NCI-H2227 (cell line): ENCODE results near the gene TMEM116.
"Not testable (repeated sequence)": the region's sequence is repeated elsewhere in the genome, so short reads cannot be mapped to it uniquely, and the experiment has no call there.

ENCODE experiments used
- DNase-seq: peaks from one replicate; lab custom pipeline; 2025; ENCODE audit not compliant: unreplicated experiment; lab: John Stamatoyannopoulos, UW

The TMEM116 gene

GRCh38 chr12:111980598-111980997, 32.4 kb downstream of the TMEM116 start:
- no peak for DNase-seq

DNA sequence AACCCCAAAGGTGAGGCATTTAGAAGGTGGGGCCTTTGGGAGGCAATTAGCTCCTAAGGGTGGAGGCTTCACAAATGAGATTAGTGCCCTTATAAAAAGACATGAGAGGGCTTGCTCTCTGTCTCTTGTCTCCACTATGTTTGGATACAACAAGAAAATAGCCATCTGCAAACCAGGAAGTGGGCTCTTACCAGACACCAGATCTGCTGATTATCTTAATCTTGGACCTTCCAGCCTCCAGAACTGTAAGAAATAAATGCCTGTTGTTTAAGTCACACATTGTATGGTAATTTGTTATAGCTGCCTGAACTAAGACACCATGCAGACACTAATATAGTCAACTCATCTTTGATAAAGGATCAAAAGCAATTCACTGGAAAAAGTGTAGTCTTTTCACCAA, 34.4 kb downstream of the TMEM116 start:
- DNase-seq = no peak

- no peak for DNase-seq
Observed at GRCh38 chr12:111976860-111977259, 36.1 kb downstream of the TMEM116 start.

DNA sequence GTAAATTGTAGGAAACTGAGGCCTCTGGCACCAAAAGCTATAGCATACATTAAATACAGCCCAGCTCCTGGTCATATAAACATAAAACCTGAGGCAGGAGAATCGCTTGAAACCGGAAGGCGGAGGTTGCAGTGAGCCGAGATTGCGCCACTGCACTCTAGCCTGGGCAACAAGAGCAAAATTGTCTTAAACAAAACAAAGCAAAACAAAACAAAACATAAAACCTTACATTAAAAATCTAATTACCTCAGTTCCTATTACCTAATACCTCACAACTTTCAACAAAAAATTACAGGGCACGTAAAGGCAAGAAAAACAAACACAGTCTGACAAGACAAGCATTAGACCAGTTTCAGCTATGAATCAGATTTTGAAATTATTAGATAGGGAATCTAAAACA, 36.7 kb downstream of the TMEM116 start:
- DNase-seq = no peak

- DNase-seq = no peak
Observed at GRCh38 chr12:111975161-111975931, 37.6 kb downstream of the TMEM116 start.

- no peak for DNase-seq
Observed at GRCh38 chr12:111971800-111972199, 41.2 kb downstream of the TMEM116 start.

- DNase-seq = no peak
Observed at GRCh38 chr12:111964935-111965334, 48.0 kb downstream of the TMEM116 start.

- not testable (repeated sequence) for DNase-seq
Observed at GRCh38 chr12:111959518-111959917, 53.4 kb downstream of the TMEM116 start.

- DNase-seq = not testable (repeated sequence)
Observed at GRCh38 chr12:111957224-111957623, 55.7 kb downstream of the TMEM116 start.

DNA sequence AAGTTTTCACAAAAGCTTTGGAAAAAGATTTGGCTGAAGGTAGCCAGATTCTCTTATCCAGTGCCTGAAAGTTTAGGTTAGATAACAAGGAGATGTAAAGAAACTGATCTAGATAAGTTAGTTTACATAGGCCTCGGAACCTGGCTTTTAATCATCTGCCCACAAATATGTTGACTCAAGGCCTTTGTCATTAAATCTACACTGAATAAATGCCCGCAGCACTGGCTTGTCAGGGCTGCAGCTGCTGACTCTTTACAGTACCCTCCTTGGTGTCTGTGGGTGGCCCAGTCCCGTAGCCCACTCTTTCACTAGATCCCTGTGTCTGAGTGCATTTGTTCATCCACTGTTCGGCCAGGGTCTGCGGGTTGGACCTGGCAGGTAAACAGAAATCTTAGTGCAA, 58.0 kb downstream of the TMEM116 start:
- DNase-seq = no peak

DNA sequence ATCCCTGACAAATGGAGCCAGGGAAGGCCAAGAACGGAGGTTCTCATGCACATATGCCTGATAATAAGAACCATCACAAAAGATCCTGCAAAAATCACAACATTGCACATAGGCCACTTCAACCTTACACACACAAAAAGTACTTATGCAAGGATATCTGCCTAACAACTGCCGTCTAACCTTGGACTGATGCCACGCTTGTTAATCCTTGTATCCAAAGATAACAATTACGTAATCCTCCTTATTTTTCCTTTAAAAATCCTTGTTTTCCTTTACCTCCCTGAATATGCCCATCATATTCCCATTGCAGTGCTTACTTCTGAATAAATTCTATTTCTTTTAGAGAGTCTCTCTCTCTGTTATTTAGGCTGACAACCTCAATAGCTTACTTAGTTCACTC, 59.5 kb downstream of the TMEM116 start:
- DNase-seq = no peak

DNA sequence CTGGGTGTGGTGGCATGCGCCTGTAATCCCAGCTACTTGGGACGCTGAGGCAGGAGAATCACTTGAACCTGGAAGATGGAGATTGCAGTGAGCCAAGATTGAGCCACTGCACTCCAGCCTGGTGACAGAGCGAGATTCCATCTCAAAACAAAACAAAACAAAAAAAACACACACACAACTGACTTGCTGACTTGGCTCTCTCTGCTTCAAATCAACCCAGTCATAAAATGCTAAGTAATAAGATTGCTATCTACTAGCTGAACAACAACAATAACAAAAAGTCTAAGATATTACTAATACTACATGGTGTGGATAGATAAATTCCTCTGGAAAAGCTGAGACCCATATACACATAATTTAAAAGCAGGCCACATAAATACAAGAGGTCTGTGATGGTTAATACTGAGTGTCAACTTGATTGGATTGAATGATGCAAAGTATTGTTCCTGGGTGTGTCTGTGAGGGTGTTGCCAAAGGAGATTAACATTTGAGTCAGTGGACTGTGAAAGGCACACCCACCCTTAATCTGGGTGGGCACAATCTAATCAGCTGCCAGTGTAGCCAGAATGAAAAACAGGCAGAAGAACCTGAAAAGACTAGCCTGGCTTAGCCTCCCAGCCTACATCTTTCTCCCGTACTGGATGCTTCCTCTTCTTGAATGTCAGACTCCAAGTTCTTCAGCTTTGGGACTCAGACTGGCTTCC, 60.7 kb downstream of the TMEM116 start:
- DNase-seq = not testable (repeated sequence)

GRCh38 chr12:111950961-111951676, 61.8 kb downstream of the TMEM116 start:
- not testable (repeated sequence) for DNase-seq

- DNase-seq = no peak
Observed at GRCh38 chr12:111943929-111944328, 69.0 kb downstream of the TMEM116 start.

DNA sequence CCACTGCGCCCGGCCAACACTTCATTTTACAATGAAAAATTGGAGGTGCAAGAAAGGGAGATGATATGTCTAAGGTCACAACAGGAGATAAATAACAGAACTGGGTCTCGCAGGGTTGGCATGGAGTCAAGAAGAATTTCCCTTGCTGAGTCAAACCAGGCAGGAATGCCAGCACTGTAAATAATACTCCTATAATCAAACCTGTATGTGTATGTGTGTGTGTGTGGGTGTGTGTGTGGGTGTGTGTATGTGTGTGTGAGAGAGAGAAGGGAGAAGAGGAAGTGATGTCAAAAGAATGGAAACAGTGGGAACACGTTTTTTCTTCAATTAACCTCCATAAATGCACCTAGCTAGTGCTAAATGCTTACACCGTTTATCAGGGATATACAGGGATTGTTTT, 70.4 kb downstream of the TMEM116 start:
- peak; percentile 6 for DNase-seq

DNA sequence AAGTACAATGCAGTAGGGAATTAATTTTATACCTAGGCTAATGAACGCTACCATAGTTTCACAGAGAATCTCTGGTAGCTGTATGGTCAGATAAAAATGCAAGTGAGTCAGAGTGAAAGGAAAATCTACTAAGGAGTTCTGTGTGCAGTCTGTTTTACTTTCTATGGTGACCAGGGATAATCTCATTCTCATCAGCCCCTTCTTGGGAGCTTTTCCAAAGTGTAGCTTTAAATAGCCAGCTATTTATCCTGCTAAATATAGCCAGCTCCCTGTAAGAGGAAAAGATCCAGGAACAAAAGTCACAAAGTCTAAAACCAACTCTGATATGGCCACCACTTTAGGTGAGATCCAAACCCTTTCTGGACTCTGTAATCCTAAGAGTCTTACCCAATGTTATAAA, 75.5 kb downstream of the TMEM116 start:
- no peak for DNase-seq

DNA sequence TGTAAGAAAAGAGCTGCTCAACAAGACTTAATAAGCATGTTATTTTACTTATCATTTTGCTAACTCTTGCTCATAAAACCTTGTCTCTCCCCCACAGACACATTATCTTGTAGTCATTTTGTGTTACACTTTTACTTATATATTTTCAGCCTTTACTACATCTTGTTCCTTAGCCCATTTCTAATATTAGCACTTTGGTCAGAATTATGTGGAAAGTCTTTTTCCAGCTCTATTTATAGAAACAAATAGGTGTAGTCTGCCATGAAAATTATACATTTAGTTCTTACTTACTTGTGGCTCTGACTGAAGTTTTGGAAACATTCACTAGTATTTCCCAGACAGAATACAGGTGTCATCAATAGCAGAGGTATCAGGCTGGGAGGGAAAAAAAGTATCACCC, 76.1 kb downstream of the TMEM116 start:
- DNase-seq = no peak

DNA sequence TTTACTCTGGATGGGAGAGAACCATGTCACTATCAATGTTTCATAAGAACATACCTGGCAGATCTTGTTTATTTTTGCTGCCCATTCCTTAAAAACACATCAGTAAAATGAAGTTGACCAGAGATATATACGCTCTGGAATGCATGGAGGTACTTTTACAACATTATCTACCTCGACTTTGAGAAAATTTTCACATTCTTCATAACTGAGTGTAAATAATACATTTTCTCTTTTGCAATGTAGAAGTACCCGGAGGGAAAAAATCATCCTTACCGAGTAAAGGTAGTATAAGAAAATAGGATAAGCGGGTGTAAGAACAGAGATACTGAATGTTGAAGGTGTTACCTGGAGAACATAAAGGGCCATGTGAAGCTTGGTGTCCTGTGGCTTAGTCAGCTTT, 80.7 kb downstream of the TMEM116 start:
- no peak for DNase-seq

GRCh38 chr12:111927346-111927745, 85.6 kb downstream of the TMEM116 start:
- no peak for DNase-seq

- no peak for DNase-seq
Observed at GRCh38 chr12:111926631-111927030, 86.3 kb downstream of the TMEM116 start.

DNA sequence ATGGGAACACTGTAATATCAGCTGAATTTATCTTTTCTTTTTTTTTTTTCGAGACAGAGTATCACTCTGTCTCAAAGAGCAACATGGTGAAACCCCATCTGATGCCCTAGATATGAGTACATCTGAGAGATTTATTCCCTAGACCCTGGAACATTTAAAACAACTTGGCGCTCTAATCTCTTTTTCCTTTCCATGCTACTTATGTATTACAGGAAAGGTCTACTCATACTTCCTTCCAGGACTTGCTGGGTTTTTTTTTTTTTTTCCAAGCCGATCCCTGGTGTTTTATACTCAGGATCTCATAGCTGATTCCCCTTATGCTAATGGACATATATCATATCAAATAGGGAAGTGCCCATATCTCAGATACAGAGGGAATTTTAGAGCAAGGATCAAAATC, 87.8 kb downstream of the TMEM116 start:
- no peak for DNase-seq

DNA sequence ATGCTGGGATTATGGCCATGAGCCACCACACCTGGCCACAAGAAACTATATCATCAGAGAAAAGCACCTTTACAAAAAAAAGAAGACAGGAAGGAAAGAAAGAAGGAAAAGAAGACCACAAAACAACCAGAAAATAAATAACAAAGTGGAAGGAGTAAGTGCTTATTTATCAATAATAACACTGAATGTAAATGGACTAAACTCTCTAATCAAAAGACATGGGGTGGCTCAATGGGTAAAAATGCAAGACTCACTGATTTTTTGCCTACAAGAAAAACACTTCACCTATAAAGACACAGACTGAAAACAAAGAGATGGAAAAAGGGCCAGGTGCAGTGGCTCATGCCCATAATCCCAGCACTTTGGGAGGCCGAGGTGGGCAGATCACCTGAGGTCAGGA, 105.2 kb downstream of the TMEM116 start:
- DNase-seq = no peak
